ENCODE data around the gene KRABD2.
"Not testable (repeated sequence)": the region's sequence is repeated elsewhere in the genome, so short reads cannot be mapped to it uniquely, and the experiment has no call there.

KRABD2 gene

DNA sequence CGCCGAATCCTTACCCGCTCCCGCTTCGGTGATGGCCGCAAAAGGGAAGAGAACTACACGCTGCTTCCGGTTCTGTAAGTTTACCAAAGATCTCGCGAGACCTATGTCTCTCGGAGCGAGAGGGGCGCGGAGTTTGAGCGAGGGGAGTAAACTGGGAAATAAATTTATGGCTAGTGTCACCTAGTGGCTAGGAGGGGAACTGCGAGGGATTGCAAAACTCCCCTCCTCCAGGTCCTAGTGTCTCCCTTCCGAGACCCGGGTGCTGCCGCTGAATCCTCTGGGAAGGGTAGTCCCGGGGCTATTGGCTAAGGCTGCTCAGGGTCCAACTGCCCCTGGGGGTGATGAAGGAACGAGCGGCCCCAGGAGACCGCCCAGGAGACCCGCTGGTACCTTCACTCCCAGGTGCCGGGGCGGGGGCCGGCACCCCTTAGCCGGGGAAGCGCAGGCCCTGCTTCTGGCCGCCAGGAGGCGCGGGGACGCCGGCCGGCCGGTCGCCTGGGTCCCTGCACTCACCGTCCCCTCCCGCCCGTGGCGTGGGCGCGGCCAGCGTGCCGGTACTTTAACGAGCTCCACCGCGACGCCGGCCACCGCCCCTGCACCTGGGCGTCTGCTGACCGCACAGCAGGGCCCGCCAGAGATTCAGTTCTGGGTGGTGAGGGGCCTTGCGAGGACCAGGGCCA, 6.8 kb upstream of the KRABD2 start, which contains the start of gene RPL26:
RPL26 (minus strand) TSS at position 51 of the 680 bp plus-strand sequence. CDS start 883 bp downstream, outside the sequence.
- DNase-seq (ENCODE audit: low spot score), result peak; percentile 99
- Histone ChIP-seq H3K4me3 (peak within 1 kb of the TSS; percentile 69 to 86), H3K4me1 (peaks cover 5 to 32% of the 10 kb centered on the region in 2 donors), H3K27me3 (no peaks in the 10 kb centered on the region), H3K27ac (peak within 1 kb of the TSS; percentile 88 to 89), H3K9me3 (no peaks in the 10 kb centered on the region), H3K36me3 (peaks cover 37% of the 10 kb centered on the region)
- TF ChIP-seq, protein P1, sequence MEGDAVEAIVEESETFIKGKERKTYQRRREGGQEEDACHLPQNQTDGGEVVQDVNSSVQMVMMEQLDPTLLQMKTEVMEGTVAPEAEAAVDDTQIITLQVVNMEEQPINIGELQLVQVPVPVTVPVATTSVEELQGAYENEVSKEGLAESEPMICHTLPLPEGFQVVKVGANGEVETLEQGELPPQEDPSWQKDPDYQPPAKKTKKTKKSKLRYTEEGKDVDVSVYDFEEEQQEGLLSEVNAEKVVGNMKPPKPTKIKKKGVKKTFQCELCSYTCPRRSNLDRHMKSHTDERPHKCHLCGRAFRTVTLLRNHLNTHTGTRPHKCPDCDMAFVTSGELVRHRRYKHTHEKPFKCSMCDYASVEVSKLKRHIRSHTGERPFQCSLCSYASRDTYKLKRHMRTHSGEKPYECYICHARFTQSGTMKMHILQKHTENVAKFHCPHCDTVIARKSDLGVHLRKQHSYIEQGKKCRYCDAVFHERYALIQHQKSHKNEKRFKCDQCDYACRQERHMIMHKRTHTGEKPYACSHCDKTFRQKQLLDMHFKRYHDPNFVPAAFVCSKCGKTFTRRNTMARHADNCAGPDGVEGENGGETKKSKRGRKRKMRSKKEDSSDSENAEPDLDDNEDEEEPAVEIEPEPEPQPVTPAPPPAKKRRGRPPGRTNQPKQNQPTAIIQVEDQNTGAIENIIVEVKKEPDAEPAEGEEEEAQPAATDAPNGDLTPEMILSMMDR (IDR thresholded peaks at IDR 0.05), result peak; percentile 97 to 99

GRCh38 chr17:8382880-8383142, 6.3 kb upstream of the KRABD2 start:
- TF ChIP-seq, protein P1 (IDR thresholded peaks at IDR 0.05), result no peak
- peaks cover 5 to 32% of the 10 kb centered on the region in 2 donors for H3K4me1 ChIP-seq
- no peak for DNase-seq (ENCODE audit: low spot score)

GRCh38 chr17:8382052-8382879, 5.8 kb upstream of the KRABD2 start:
- TF ChIP-seq, protein P1 (IDR thresholded peaks at IDR 0.05), result no peak
- Histone ChIP-seq H3K27me3 (no peaks in the 10 kb centered on the region), H3K27ac (peak overlapping the region; percentile 88 to 89), H3K4me1 (peaks cover 5 to 32% of the 10 kb centered on the region in 2 donors), H3K36me3 (peaks cover 47% of the 10 kb centered on the region), H3K4me3 (peak overlapping the region; percentile 69 to 86), H3K9me3 (no peaks in the 10 kb centered on the region)
- DNase-seq (ENCODE audit: low spot score), result no peak

More at GRCh38 chr17:8382880-8383142, 6.3 kb upstream of the KRABD2 start:
- no peaks in the 10 kb centered on the region for H3K9me3 ChIP-seq
- peaks cover 42% of the 10 kb centered on the region for H3K36me3 ChIP-seq
- peak overlapping the region; percentile 88 to 89 for H3K27ac ChIP-seq
- peak overlapping the region; percentile 69 to 86 for H3K4me3 ChIP-seq
- H3K27me3 ChIP-seq, result no peaks in the 10 kb centered on the region

GRCh38 chr17:8380049-8380448, 3.5 kb upstream of the KRABD2 start:
- H3K9me3 ChIP-seq, result no peaks in the 10 kb centered on the region
- TF ChIP-seq, protein P1 (IDR thresholded peaks at IDR 0.05), result no peak
- DNase-seq (ENCODE audit: low spot score), result no peak
- H3K27ac ChIP-seq, result no peak overlapping the region
- H3K4me3 ChIP-seq, result no peak overlapping the region
- peaks cover 53% of the 10 kb centered on the region for H3K36me3 ChIP-seq
- H3K4me1 ChIP-seq, result peaks cover 9 to 41% of the 10 kb centered on the region in 2 donors
- no peaks in the 10 kb centered on the region for H3K27me3 ChIP-seq

- peaks cover 9 to 39% of the 10 kb centered on the region in 2 donors for H3K4me1 ChIP-seq
- not testable (repeated sequence) for DNase-seq (ENCODE audit: low spot score)
These were observed 1.6 kb upstream of the KRABD2 start for GRCh38 chr17:8378117-8378516.

GRCh38 chr17:8377422-8377821, 918 bp upstream of the KRABD2 start:
- peaks cover 53% of the 10 kb centered on the region for H3K36me3 ChIP-seq
- no peak for DNase-seq (ENCODE audit: low spot score)
- H3K4me1 ChIP-seq, result peaks cover 9 to 39% of the 10 kb centered on the region in 2 donors
- TF ChIP-seq, protein P1 (IDR thresholded peaks at IDR 0.05), result no peak
- peak overlapping the region; percentile 80 to 94 for H3K27ac ChIP-seq
- no peaks in the 10 kb centered on the region for H3K27me3 ChIP-seq
- H3K4me3 ChIP-seq, result no peak overlapping the region
- H3K9me3 ChIP-seq, result no peaks in the 10 kb centered on the region

More at GRCh38 chr17:8378117-8378516, 1.6 kb upstream of the KRABD2 start:
- peaks cover 53% of the 10 kb centered on the region for H3K36me3 ChIP-seq
- H3K4me3 ChIP-seq, H3K27ac ChIP-seq, H3K9me3 ChIP-seq, H3K27me3 ChIP-seq: not testable (repeated sequence)

Data from right atrium auricular region (tissue), 2 donors.